GM15510 (cell line): ENCODE data around the gene TMEM259.
A peak's percentile ranks its signal among the peaks of the same experiment; 100 is the strongest.

Experiments
- POLR2A ChIP-seq: IDR thresholded peaks from 3 replicates; pipeline ENCODE4 v1.6.1; 2011; ENCODE audit warnings: borderline replicate concordance; ENCODE audit not compliant: insufficient read length; ENCODE audit errors: extremely low read depth

TMEM259 gene

GRCh38 chr19:1035998-1036621 is 15.2 kb upstream of the TMEM259 start:
- TF ChIP-seq POLR2A: no peak

GRCh38 chr19:1032264-1032867 is 11.4 kb upstream of the TMEM259 start:
- no peak for TF ChIP-seq POLR2A

DNA sequence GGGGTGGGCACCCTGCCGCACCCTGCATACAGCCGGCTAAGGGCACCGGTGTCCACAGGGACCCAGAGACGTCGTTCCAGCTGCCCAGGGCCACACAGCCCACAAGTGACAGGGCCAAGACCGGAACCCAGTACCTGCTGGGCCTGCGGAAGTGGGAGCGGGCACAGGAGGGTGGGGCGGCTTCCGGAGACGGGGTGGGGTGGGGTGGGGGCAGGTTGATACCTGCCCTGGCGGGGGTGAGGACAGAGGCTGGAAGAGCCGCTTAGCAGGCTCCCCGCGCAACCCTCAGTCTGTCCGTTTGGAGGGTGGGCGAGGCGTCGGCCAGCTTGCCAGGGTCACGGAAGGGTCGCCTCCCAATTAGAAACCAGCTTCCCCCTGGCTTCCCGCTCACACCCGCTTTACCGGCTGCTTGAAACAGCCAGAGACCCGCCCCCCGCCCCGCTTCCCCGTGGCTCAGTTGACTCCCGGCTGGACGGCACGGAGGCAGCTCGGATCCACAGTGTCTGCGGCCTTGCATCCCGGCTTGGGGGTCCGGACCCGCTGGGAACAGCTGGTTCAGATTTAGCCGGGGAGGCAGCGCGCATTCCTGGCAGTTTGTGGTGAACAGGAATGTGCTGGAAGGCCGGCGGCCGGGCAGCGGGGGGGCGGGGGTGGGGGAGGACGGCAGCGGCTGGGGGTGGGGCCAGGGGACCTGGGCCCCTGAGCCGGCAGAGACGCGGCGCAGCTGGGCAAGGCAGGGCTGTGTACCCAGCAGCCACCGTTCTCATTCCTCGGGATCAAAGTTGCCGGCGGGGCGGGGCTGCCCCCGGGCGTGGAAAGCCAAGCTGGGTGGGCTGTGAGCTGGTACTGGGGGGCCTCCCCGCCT is 7.4 kb upstream of the TMEM259 start:
- peak; percentile 55 for TF ChIP-seq POLR2A

GRCh38 chr19:1027650-1028061 is 6.7 kb upstream of the TMEM259 start:
- TF ChIP-seq POLR2A: no peak

- TF ChIP-seq POLR2A: no peak
These were observed 6.1 kb upstream of the TMEM259 start for GRCh38 chr19:1026783-1027649.

DNA sequence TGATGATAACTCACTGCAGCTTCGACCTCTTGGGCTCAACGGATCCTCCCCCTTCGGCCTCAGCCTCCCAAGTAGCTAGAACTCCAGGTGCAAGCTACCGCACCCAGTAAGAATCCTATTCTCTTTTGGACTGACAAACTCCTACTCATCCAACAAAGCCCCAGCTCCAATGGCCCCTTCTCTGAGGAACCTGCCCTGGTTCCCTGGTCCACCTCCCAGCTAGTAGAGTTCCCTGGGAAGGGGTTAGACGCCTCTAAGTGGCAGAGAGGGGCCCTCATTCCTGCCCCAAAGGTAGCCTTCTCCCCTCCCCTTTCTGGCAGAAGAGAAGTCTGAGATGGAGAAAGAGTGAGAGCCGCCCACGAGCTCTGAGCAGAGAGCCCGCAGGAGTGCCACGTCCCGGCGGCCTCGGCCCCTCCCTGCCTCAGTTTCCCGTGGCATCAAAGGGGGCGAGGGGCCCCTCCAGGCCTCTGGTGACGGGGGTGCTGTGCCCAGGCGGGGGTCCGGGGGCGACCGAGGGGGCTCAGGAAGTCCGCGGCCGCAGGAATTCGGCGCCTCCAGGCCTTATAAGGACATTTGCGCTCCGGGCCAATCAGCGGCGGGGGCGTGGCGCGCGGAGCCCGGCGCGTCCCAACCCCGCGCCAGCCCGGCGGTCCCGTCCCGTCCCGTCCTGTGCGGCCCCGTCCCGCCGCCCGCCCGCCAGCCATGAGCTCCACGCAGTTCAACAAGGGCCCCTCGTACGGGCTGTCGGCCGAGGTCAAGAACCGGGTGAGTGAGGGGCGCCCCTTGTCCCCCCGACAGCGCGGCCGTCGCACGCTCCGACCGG is 5.2 kb upstream of the TMEM259 start, which contains the start of gene CNN2:
Gene CNN2 (plus strand): TSS at position 649 of the 823 bp plus-strand sequence. CDS start 54 bp downstream, at position 703.
- TF ChIP-seq POLR2A: peak; percentile 88

DNA sequence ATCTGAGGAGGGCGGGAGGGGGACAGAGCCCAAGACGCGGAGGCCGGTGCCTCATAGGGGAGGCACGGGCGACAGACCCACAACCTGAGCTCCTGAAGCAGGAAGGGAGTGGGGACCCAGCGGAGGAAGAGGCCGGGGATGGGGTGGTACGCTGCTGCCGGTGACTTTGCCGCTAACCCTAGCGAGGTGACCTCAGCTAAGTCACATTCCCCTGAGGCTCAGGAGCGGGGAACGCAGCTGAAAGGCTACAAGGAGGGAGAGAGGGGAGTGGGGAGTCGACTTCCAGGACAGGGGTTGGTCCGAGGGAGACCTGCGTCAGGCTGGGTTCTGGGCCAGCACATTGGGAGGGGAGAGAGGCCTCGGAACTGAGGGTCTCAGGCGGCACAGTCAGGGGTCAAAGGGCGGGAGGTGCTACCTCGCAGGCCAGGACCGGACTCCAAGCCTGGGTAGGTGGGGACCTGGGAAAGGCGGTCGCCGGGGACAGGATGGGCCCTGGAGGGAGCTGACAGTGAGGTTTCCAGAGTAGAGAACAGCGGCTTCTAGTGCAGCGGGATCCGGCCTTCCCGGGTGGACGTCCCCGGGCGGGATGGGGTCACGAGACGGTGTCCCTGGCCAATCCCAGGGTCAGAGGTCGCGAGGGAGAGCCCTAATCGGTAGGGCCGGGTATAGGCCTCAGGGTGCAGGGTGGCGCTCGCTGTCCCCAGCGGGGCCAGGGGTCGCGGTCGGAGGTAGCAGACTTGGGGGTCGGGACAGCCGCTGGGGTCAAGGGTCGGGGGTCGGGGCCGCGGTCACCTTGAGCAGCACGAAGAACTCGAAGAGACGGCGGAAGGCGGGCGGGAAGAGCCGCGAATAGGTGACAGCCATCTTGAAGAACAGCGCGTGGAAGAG is 699 bp downstream of the TMEM259 start:
- TF ChIP-seq POLR2A: no peak

DNA sequence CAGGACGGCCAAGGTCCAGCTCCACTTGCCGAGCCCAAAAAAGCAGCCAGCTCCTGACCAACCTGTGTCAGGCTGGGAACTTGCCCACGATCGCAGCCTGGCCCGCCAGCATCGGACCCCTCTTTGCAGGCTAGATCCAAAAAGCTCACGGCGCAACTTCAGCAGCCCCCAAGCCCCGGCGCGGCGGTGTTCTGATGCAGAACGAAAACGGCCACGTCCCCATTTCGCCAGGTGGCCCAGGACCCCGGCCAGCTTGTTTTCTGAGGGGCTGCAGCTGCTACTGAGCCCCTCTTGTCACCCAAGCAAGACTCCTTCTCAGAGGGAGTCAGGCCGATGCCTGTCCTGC is 1.3 kb downstream of the TMEM259 start:
- TF ChIP-seq POLR2A: no peak

DNA sequence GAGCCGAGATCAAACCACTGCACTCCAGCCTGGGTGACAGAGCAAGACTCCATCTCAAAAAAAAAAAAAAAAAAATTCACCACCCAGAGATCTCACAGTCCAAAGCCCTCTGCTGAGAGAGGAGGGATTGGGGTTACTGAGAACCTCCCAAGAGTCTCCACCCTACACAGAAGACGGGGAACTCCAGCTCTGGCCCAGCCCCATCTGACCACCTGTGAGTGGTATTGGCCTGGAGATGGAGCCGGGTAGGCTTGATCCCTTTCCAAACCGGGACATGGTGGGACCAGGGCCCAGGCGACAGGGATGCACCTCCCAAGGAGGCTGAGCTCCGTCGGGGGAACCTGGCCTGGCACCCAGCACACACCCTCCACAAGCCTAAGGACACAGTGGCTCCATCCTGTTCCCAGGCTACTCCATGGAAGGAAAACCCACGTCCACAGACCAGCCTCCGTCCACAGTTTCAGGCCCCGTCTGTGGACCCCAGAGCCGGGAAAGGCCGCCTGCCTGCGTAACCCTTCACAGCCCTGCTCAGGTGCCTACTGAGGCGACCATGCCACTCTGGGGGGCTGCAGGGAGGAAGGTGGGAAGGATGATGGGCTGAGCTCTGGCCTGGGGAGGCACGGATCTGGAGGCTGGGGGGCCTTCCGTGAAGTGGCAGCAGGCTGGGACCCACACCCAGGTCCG is 1.8 kb downstream of the TMEM259 start:
- no peak for TF ChIP-seq POLR2A

- no peak for TF ChIP-seq POLR2A
These were observed 2.5 kb downstream of the TMEM259 start for GRCh38 chr19:1018393-1018792.

- TF ChIP-seq POLR2A: no peak
These were observed 3.0 kb downstream of the TMEM259 start for GRCh38 chr19:1017906-1018305.
